Neuronal stem cell (in vitro differentiated cells): Measurements from ENCODE around the gene MINK1.

Experiments used
- DNase-seq: peaks from one replicate; pipeline ENCODE4 v3.0.0-alpha.2; 2013; ENCODE audit warnings: low spot score
- H2AFZ ChIP-seq: one replicate; pipeline ENCODE4 v1.6.1; 2013; ENCODE audit warnings: mild to moderate bottlenecking, low read length, inconsistent platforms
- H2AK5ac ChIP-seq: 2 replicates; pipeline ENCODE4 v1.6.1; 2013; ENCODE audit warnings: low read depth, mild to moderate bottlenecking, inconsistent platforms, low read length, moderate library complexity, mixed read lengths
- H2BK120ac ChIP-seq: 2 replicates; pipeline ENCODE4 v1.6.1; 2013; ENCODE audit warnings: low read depth, mild to moderate bottlenecking, inconsistent platforms, low read length, moderate library complexity, mixed read lengths
- H2BK12ac ChIP-seq: one replicate; pipeline ENCODE4 v1.6.1; 2013; ENCODE audit warnings: low read length, inconsistent platforms
- H2BK15ac ChIP-seq: 2 replicates; pipeline ENCODE4 v1.6.1; 2013; ENCODE audit warnings: mild to moderate bottlenecking, low read length, inconsistent platforms, mixed read lengths
- H2BK5ac ChIP-seq: one replicate; pipeline ENCODE4 v1.6.1; 2013; ENCODE audit warnings: inconsistent platforms, mild to moderate bottlenecking, low read length, moderate library complexity
- H3K14ac ChIP-seq: one replicate; pipeline ENCODE4 v1.6.1; 2013; ENCODE audit warnings: low read length, inconsistent platforms
- H3K18ac ChIP-seq: 2 replicates; pipeline ENCODE4 v1.6.1; 2013; ENCODE audit warnings: low read length, inconsistent platforms
- H3K23ac ChIP-seq: 2 replicates; pipeline ENCODE4 v1.6.1; 2013; ENCODE audit warnings: low read depth, mild to moderate bottlenecking, mixed read lengths, low read length, inconsistent platforms; ENCODE audit not compliant: poor library complexity
- H3K27ac ChIP-seq: replicated peaks from 3 replicates; pipeline ENCODE4 v1.5.1; 2013; ENCODE audit warnings: low read length, inconsistent platforms
- H3K27me3 ChIP-seq, 3 experiments: 2 replicates each; pipeline ENCODE4 v1.6.1; 2013; ENCODE audit warnings: low read length in 3 of 3, mild to moderate bottlenecking in 2 of 3, inconsistent platforms in 1 of 3, low read depth in 1 of 3, mixed read lengths in 1 of 3, moderate library complexity in 1 of 3; ENCODE audit not compliant: control insufficient read depth in 3 of 3, insufficient read depth in 3 of 3
- H3K36me3 ChIP-seq, 2 donors: replicated peaks in 1 of 2; 2 replicates each; pipeline ENCODE4 v1.6.1; 2013; ENCODE audit warnings: low read length in 2 of 2; ENCODE audit not compliant: control insufficient read depth in 2 of 2, insufficient read depth in 2 of 2
- H3K4ac ChIP-seq: 2 replicates; pipeline ENCODE4 v1.6.1; 2013; ENCODE audit warnings: inconsistent platforms, mild to moderate bottlenecking, low read length, moderate library complexity
- H3K4me1 ChIP-seq, 2 donors: 1 replicate in 1 of 2; 2 replicates in 1 of 2; pipeline ENCODE4 v1.6.1; 2013; ENCODE audit warnings: low read length in 2 of 2, low read depth in 1 of 2; ENCODE audit not compliant: control insufficient read depth in 2 of 2, insufficient read depth in 1 of 2
- H3K4me2 ChIP-seq: one replicate; pipeline ENCODE4 v1.6.1; 2013; ENCODE audit warnings: mild to moderate bottlenecking, low read length, inconsistent platforms; ENCODE audit not compliant: insufficient read depth, poor library complexity, severe bottlenecking
- H3K4me3 ChIP-seq, 2 donors: 2 replicates each; pipeline ENCODE4 v1.5.1; 2013; ENCODE audit warnings: low read length in 2 of 2, mild to moderate bottlenecking in 2 of 2, inconsistent platforms in 1 of 2, moderate library complexity in 1 of 2
- H3K79me1 ChIP-seq: one replicate; pipeline ENCODE4 v1.6.1; 2013; ENCODE audit warnings: low read depth, mild to moderate bottlenecking, inconsistent platforms, low read length, moderate library complexity
- H3K9ac ChIP-seq: one replicate; pipeline ENCODE4 v1.6.1; 2013; ENCODE audit warnings: mild to moderate bottlenecking, low read depth, low read length, inconsistent platforms; ENCODE audit not compliant: poor library complexity
- H3K9me3 ChIP-seq, 2 donors: replicated peaks in 1 of 2; 2 replicates each; pipeline versions ENCODE3 to v1.6.1; 2013; ENCODE audit warnings: low read length in 2 of 2, mild to moderate bottlenecking in 2 of 2, inconsistent platforms in 1 of 2, low read depth in 1 of 2, mixed read lengths in 1 of 2, moderate library complexity in 1 of 2; ENCODE audit not compliant: control insufficient read depth in 2 of 2, insufficient read depth in 1 of 2
- H4K8ac ChIP-seq: one replicate; pipeline ENCODE4 v1.6.1; 2013; ENCODE audit warnings: low read depth, mild to moderate bottlenecking, inconsistent platforms, low read length, moderate library complexity
- H4K91ac ChIP-seq: one replicate; pipeline ENCODE4 v1.6.1; 2013; ENCODE audit warnings: low read length, low read depth, mild to moderate bottlenecking, inconsistent platforms; ENCODE audit not compliant: poor library complexity
- WGBS, 2 donors: extraction: QIAGEN DNeasy Blood & Tissue Kit; methylation state at CpG; one replicate each; pipeline ENCODE4 v1.1.7; 2013; ENCODE audit warnings: missing lambda C conversion rate in 2 of 2, mixed read lengths in 1 of 2; ENCODE audit not compliant: insufficient read length in 2 of 2, insufficient replicate concordance in 1 of 2; ENCODE audit errors: extremely low coverage in 2 of 2; 5-methylcytosine and 5-hydroxymethylcytosine counted together

The MINK1 gene

DNA sequence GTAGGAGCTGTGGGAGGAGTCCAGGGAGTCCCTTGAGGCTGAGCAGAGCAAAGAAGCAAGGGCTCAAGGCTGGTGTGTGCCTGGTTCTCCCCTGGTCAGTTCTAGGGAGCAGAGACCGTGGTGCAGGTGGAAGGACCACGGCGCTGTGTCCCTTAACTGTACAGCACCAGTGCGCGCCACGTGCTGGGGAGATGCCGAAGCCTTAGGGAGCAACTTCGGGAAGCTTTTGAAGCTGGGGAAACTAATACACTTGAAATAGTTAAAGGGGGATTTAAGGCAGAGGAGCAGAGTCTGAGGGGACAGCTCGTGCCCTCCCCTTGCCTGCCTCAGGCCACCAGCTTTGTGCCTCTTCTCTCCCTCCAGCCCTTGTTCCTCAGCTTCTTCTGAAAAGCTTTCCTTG, 27.5 kb downstream of the MINK1 start:
- H3K18ac ChIP-seq: peak overlapping the region; percentile 21
- H3K9ac ChIP-seq: no peak overlapping the region
- H3K4ac ChIP-seq: no peak overlapping the region
- peaks cover 17 to 20% of the 10 kb centered on the region in 2 donors for H3K4me1 ChIP-seq
- H4K8ac ChIP-seq: no peak overlapping the region
- peaks cover 2% of the 10 kb centered on the region for H3K79me1 ChIP-seq
- H2BK120ac ChIP-seq: no peak overlapping the region
- no peak for DNase-seq
- H3K9me3 ChIP-seq: no peaks in the 10 kb centered on the region
- H3K4me2 ChIP-seq: no peak overlapping the region
- H2BK15ac ChIP-seq: no peak overlapping the region
- no peak overlapping the region for H4K91ac ChIP-seq
- H3K27ac ChIP-seq: no peak overlapping the region
- peak overlapping the region; percentile 67 for H2AK5ac ChIP-seq
- H3K23ac ChIP-seq: no peak overlapping the region
- H2BK5ac ChIP-seq: no peak overlapping the region
- peaks cover 0 to 15% of the 10 kb centered on the region in 2 donors for H3K36me3 ChIP-seq
- WGBS, 2 donors: no CpG with 5 or more reads among the region's 9 CpGs
- no peak overlapping the region for H2AFZ ChIP-seq
- no peak overlapping the region for H3K14ac ChIP-seq
- no peak overlapping the region for H2BK12ac ChIP-seq
- H3K27me3 ChIP-seq: no peaks in the 10 kb centered on the region
- no peak overlapping the region for H3K4me3 ChIP-seq

DNA sequence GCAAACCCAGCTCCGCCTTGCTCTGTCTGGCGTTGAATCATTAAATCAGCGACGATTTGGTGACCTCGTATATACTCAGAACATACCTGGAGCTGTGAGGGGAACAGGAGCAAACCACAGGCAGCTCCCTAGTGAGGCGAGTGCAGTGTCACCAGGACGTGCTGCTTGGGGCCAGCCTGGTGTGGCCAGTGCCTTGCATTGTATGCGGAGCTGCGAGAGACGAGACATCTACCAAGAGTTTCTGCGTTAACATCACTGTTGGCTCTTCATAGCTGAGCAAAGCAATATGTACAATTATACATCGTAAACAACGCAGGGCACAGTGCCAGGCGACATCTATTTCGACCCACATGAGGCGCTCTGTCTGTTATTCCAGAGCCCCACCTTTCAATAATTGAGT, 27.9 kb downstream of the MINK1 start:
- H2AFZ ChIP-seq: no peak overlapping the region
- H3K23ac ChIP-seq: no peak overlapping the region
- H2BK120ac ChIP-seq: no peak overlapping the region
- H3K4me2 ChIP-seq: no peak overlapping the region
- H4K91ac ChIP-seq: no peak overlapping the region
- no peak overlapping the region for H3K18ac ChIP-seq
- no peak for DNase-seq
- H3K4me1 ChIP-seq: peaks cover 17 to 20% of the 10 kb centered on the region in 2 donors
- WGBS, 2 donors: no CpG with 5 or more reads among the region's 16 CpGs
- no peaks in the 10 kb centered on the region for H3K9me3 ChIP-seq
- H3K4me3 ChIP-seq: no peak overlapping the region
- H2AK5ac ChIP-seq: no peak overlapping the region
- no peak overlapping the region for H2BK12ac ChIP-seq
- no peak overlapping the region for H3K27ac ChIP-seq
- no peak overlapping the region for H3K4ac ChIP-seq
- no peaks in the 10 kb centered on the region for H3K27me3 ChIP-seq
- H3K79me1 ChIP-seq: peaks cover 2% of the 10 kb centered on the region
- no peak overlapping the region for H2BK15ac ChIP-seq
- H4K8ac ChIP-seq: no peak overlapping the region
- H3K14ac ChIP-seq: no peak overlapping the region
- no peak overlapping the region for H3K9ac ChIP-seq
- no peak overlapping the region for H2BK5ac ChIP-seq
- peaks cover 0 to 15% of the 10 kb centered on the region in 2 donors for H3K36me3 ChIP-seq

DNA sequence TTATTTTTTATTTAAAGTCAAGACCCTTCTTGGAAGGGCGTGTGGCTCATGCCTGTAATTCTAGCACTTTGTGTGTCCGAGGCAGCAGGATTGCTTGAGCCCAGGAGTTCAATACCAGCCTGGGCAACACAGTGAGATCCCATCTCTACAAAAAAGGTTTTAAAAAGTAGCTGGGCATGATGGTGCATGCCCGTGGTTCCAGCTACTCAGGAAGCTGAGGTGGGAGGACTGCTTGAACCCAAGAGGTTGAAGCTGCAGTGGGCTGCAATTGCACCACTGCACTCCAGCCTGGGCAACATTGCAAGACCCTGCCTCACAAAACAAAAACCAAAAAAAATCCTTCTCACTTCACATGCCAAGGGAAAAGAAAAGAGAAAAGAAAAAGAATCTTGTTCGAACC, 29.6 kb downstream of the MINK1 start:
- H2BK120ac ChIP-seq: no peak overlapping the region
- H3K18ac ChIP-seq: no peak overlapping the region
- H3K23ac ChIP-seq: no peak overlapping the region
- no peak overlapping the region for H3K4ac ChIP-seq
- H3K4me1 ChIP-seq: peaks cover 12 to 13% of the 10 kb centered on the region in 2 donors
- H2BK5ac ChIP-seq: no peak overlapping the region
- H2BK15ac ChIP-seq: no peak overlapping the region
- no peak overlapping the region for H3K27ac ChIP-seq
- no peak overlapping the region for H3K4me3 ChIP-seq
- peaks cover 0 to 15% of the 10 kb centered on the region in 2 donors for H3K36me3 ChIP-seq
- H4K8ac ChIP-seq: no peak overlapping the region
- H3K9me3 ChIP-seq: no peaks in the 10 kb centered on the region
- H4K91ac ChIP-seq: no peak overlapping the region
- no peak overlapping the region for H3K4me2 ChIP-seq
- no CpG with 5 or more reads among the region's 4 CpGs for WGBS, 2 donors
- no peak overlapping the region for H3K14ac ChIP-seq
- no peak overlapping the region for H2AFZ ChIP-seq
- no peaks in the 10 kb centered on the region for H3K27me3 ChIP-seq
- H3K79me1 ChIP-seq: no peaks in the 10 kb centered on the region
- no peak overlapping the region for H2BK12ac ChIP-seq
- no peak for DNase-seq
- H3K9ac ChIP-seq: no peak overlapping the region
- H2AK5ac ChIP-seq: no peak overlapping the region

DNA sequence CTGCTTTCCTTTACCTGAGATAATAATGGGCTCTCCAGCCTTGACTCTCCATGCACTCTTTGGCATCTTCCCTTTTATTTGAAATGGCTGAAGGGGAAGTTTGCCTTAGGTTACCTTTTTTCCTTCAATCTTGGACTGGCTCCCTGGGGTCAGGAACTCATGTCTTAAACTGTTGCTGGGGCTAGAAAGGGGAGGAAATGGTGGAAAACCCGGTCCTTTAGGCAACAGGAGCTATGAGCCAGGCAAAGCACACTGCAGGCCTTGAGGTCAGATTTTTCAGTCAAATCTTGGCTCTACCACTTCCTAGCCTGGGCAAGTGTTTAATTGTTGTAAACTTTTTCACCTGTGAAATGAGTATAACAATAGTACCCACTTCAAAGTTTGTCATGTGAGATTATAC, 30.2 kb downstream of the MINK1 start:
- WGBS, 2 donors: no CpG with 5 or more reads among the region's 1 CpG

More for the DNA sequence above, 30.2 kb downstream of the MINK1 start:
- H3K18ac ChIP-seq: no peak overlapping the region
- H2BK120ac ChIP-seq: no peak overlapping the region
- H2BK5ac ChIP-seq: no peak overlapping the region
- H2BK15ac ChIP-seq: no peak overlapping the region
- no peak overlapping the region for H2BK12ac ChIP-seq
- H3K14ac ChIP-seq: no peak overlapping the region
- H4K8ac ChIP-seq: no peak overlapping the region
- no peak overlapping the region for H2AK5ac ChIP-seq
- no peak overlapping the region for H2AFZ ChIP-seq
- H3K4me2 ChIP-seq: no peak overlapping the region
- no peak overlapping the region for H3K4me3 ChIP-seq
- H3K79me1 ChIP-seq: no peaks in the 10 kb centered on the region
- no peak overlapping the region for H3K4ac ChIP-seq
- H4K91ac ChIP-seq: no peak overlapping the region
- H3K23ac ChIP-seq: no peak overlapping the region
- H3K9me3 ChIP-seq: no peaks in the 10 kb centered on the region
- no peaks in the 10 kb centered on the region for H3K27me3 ChIP-seq
- H3K27ac ChIP-seq: no peak overlapping the region
- H3K9ac ChIP-seq: no peak overlapping the region
- DNase-seq: no peak
- H3K36me3 ChIP-seq: peaks cover 0 to 15% of the 10 kb centered on the region in 2 donors
- peaks cover 7 to 8% of the 10 kb centered on the region in 2 donors for H3K4me1 ChIP-seq
